Activated CD4-positive, alpha-beta T cell treated with anti-CD3 and anti-CD28 coated beads, Interleukin-2, amount 10 ng/mL, durations not matched to agents 24 days and 14 days (primary cell): ENCODE data around the gene SLC38A3. TPM values are rescaled to one million over a fixed set of nuclear protein-coding genes. Genes with fewer than 3 reads are reported as not detected.

Source experiments
- DNase-seq: peaks from one replicate; pipeline ENCODE4 v3.0.0; 2022
- H3K27ac Mint-ChIP-seq: one replicate; pipeline ENCODE4 v1.8.0; 2022; ENCODE audit warnings: mild to moderate bottlenecking, mixed read lengths
- H3K27me3 Mint-ChIP-seq: one replicate; pipeline ENCODE4 v1.8.0; 2022; ENCODE audit warnings: mixed read lengths
- H3K36me3 Mint-ChIP-seq: one replicate; pipeline ENCODE4 v1.8.0; 2022; ENCODE audit warnings: low read depth, mild to moderate bottlenecking, mixed read lengths
- H3K4me1 Mint-ChIP-seq: one replicate; pipeline ENCODE4 v1.8.0; 2021; ENCODE audit warnings: mixed read lengths
- H3K4me3 Mint-ChIP-seq: one replicate; pipeline ENCODE4 v1.8.0; 2022; ENCODE audit warnings: mild to moderate bottlenecking, moderate library complexity, mixed read lengths
- H3K9me3 Mint-ChIP-seq: one replicate; pipeline ENCODE4 v1.8.0; 2021; ENCODE audit warnings: mixed read lengths
- intact Hi-C: fragments of 100-400 bp; cut with micrococcal nuclease; formaldehyde crosslinking; loops from one replicate; pipeline ENCODE4 v1.15.1; 2023
- total RNA-seq: library from RNA; stranded (reverse); gene quantifications from 2 replicates; pipeline ENCODE4 v1.2.3, GENCODE V29; 2022

SLC38A3 gene
- total RNA-seq, 1 donor from 2014 or later: not detected

GRCh38 chr3:50265571-50265970, 60.5 kb downstream of the SLC38A3 start:
- Mint-ChIP-seq H3K36me3 (no peaks in the 10 kb centered on the region), H3K4me3 (no peak overlapping the region), H3K9me3 (no peaks in the 10 kb centered on the region), H3K27ac (no peak overlapping the region), H3K27me3 (peaks cover 26% of the 10 kb centered on the region), H3K4me1 (no peaks in the 10 kb centered on the region)
- intact Hi-C loops: no loop called here
- DNase-seq: no peak

- no peak overlapping the region for H3K4me3 Mint-ChIP-seq
- intact Hi-C loops: no loop called here
- H3K4me1 Mint-ChIP-seq: no peaks in the 10 kb centered on the region
- no peak overlapping the region for H3K27ac Mint-ChIP-seq
- no peaks in the 10 kb centered on the region for H3K9me3 Mint-ChIP-seq
- H3K36me3 Mint-ChIP-seq: no peaks in the 10 kb centered on the region
- DNase-seq: no peak
- peaks cover 26% of the 10 kb centered on the region for H3K27me3 Mint-ChIP-seq
Observed at GRCh38 chr3:50266017-50266416, 60.9 kb downstream of the SLC38A3 start.

GRCh38 chr3:50266836-50267235, 61.8 kb downstream of the SLC38A3 start:
- no peaks in the 10 kb centered on the region for H3K9me3 Mint-ChIP-seq
- no peak overlapping the region for H3K4me3 Mint-ChIP-seq
- no peak for DNase-seq
- no peak overlapping the region for H3K27ac Mint-ChIP-seq
- H3K36me3 Mint-ChIP-seq: no peaks in the 10 kb centered on the region
- intact Hi-C loops: no loop called here
- H3K27me3 Mint-ChIP-seq: peaks cover 26% of the 10 kb centered on the region
- H3K4me1 Mint-ChIP-seq: peaks cover 5% of the 10 kb centered on the region

- Mint-ChIP-seq H3K27ac (no peak overlapping the region), H3K4me1 (peaks cover 6% of the 10 kb centered on the region), H3K27me3 (peaks cover 26% of the 10 kb centered on the region), H3K36me3 (no peaks in the 10 kb centered on the region), H3K9me3 (no peaks in the 10 kb centered on the region), H3K4me3 (no peak overlapping the region)
- intact Hi-C loops: no loop called here
- DNase-seq: no peak
Observed at GRCh38 chr3:50267280-50267913, 62.3 kb downstream of the SLC38A3 start.

GRCh38 chr3:50268276-50268675, 63.2 kb downstream of the SLC38A3 start:
- DNase-seq: no peak
- Mint-ChIP-seq H3K4me1 (peaks cover 12% of the 10 kb centered on the region), H3K27ac (no peak overlapping the region), H3K27me3 (peaks cover 30% of the 10 kb centered on the region), H3K9me3 (no peaks in the 10 kb centered on the region), H3K4me3 (no peak overlapping the region), H3K36me3 (no peaks in the 10 kb centered on the region)
- intact Hi-C loops: no loop called here

GRCh38 chr3:50268703-50269451, 63.8 kb downstream of the SLC38A3 start, which contains the start of gene SEMA3B:
TSS of gene SEMA3B (plus strand) at chr3:50269147. CDS start at chr3:50269241, 94 bp downstream.
- peaks cover 31% of the 10 kb centered on the region for H3K27me3 Mint-ChIP-seq
- intact Hi-C loops: no loop called here
- no peak within 1 kb of the TSS for H3K27ac Mint-ChIP-seq
- no peak for DNase-seq
- no peak within 1 kb of the TSS for H3K4me3 Mint-ChIP-seq
- H3K4me1 Mint-ChIP-seq: peaks cover 13% of the 10 kb centered on the region
- no peaks in the 10 kb centered on the region for H3K9me3 Mint-ChIP-seq
- no peaks in the 10 kb centered on the region for H3K36me3 Mint-ChIP-seq

- H3K36me3 Mint-ChIP-seq: no peaks in the 10 kb centered on the region
- H3K27ac Mint-ChIP-seq: no peak overlapping the region
- H3K9me3 Mint-ChIP-seq: no peaks in the 10 kb centered on the region
- no peak for DNase-seq
- intact Hi-C loops: no loop called here
- peaks cover 17% of the 10 kb centered on the region for H3K4me1 Mint-ChIP-seq
- H3K27me3 Mint-ChIP-seq: peaks cover 36% of the 10 kb centered on the region
- no peak overlapping the region for H3K4me3 Mint-ChIP-seq
Observed at GRCh38 chr3:50269460-50269859, 64.4 kb downstream of the SLC38A3 start.

- H3K27me3 Mint-ChIP-seq: peaks cover 40% of the 10 kb centered on the region
- no peaks in the 10 kb centered on the region for H3K9me3 Mint-ChIP-seq
- H3K27ac Mint-ChIP-seq: no peak overlapping the region
- H3K36me3 Mint-ChIP-seq: no peaks in the 10 kb centered on the region
- H3K4me3 Mint-ChIP-seq: no peak overlapping the region
- no peak for DNase-seq
- intact Hi-C loops: no loop called here
- peaks cover 20% of the 10 kb centered on the region for H3K4me1 Mint-ChIP-seq
Observed at GRCh38 chr3:50269977-50270413, 64.9 kb downstream of the SLC38A3 start.

- DNase-seq: no peak
- intact Hi-C loops: loop anchor here (1.0 kb wide), 1 partner anchor 28 kb away; no protein-coding TSS in a partner anchor
Observed at GRCh38 chr3:50270422-50271224, 65.6 kb downstream of the SLC38A3 start.

More at GRCh38 chr3:50270422-50271224, 65.6 kb downstream of the SLC38A3 start:
- no peak overlapping the region for H3K4me3 Mint-ChIP-seq
- H3K4me1 Mint-ChIP-seq: peaks cover 23% of the 10 kb centered on the region
- peaks cover 44% of the 10 kb centered on the region for H3K27me3 Mint-ChIP-seq
- H3K36me3 Mint-ChIP-seq: no peaks in the 10 kb centered on the region
- no peaks in the 10 kb centered on the region for H3K9me3 Mint-ChIP-seq
- H3K27ac Mint-ChIP-seq: no peak overlapping the region

Other genes starting within 250 kb of the SLC38A3 start
- 154 and 161 TPM in 2 replicates for gene RBM5, start 116.4 kb upstream of the SLC38A3 start, total RNA-seq
- 0.14 and 0.31 TPM in 2 replicates for gene SEMA3F, start 49.9 kb upstream of the SLC38A3 start, total RNA-seq
- not detected in 2 replicates for gene GNAT1, start 13.7 kb upstream of the SLC38A3 start, total RNA-seq
- 225 and 232 TPM in 2 replicates for gene GNAI2, start 30.9 kb downstream of the SLC38A3 start, total RNA-seq
- 0.45 and 0.82 TPM in 2 replicates for gene SEMA3B, start 63.9 kb downstream of the SLC38A3 start, total RNA-seq
- not detected in 2 replicates for gene LSMEM2, start 73.8 kb downstream of the SLC38A3 start, total RNA-seq
- 231 and 233 TPM in 2 replicates for gene IFRD2, start 87.2 kb downstream of the SLC38A3 start, total RNA-seq
- 7.1 and 7.3 TPM in 2 replicates for gene HYAL3, start 94.1 kb downstream of the SLC38A3 start, total RNA-seq
- gene NAA80, start 94.1 kb downstream of the SLC38A3 start, total RNA-seq: 17.3 and 20.0 TPM in 2 replicates
- gene HYAL1, start 98.3 kb downstream of the SLC38A3 start, total RNA-seq: 0.28 and 0.50 TPM in 2 replicates
- 14.4 and 16.3 TPM in 2 replicates for gene HYAL2, start 117.5 kb downstream of the SLC38A3 start, total RNA-seq
- gene TUSC2, start 123.0 kb downstream of the SLC38A3 start, total RNA-seq: 24.4 and 25.0 TPM in 2 replicates
- gene RASSF1, start 135.6 kb downstream of the SLC38A3 start, total RNA-seq: 68.3 and 68.8 TPM in 2 replicates
- gene ZMYND10, start 140.5 kb downstream of the SLC38A3 start, total RNA-seq: 1.2 and 1.3 TPM in 2 replicates
- gene NPRL2, start 145.5 kb downstream of the SLC38A3 start, total RNA-seq: 38.1 and 43.0 TPM in 2 replicates
- 23.9 and 27.0 TPM in 2 replicates for gene CYB561D2, start 145.6 kb downstream of the SLC38A3 start, total RNA-seq
- 20.3 and 20.5 TPM in 2 replicates for gene TMEM115, start 154.2 kb downstream of the SLC38A3 start, total RNA-seq